Measurements from ENCODE around the gene MERTK. TPM values are rescaled to one million over a fixed set of nuclear protein-coding genes. Genes with fewer than 3 reads are reported as not detected.
A peak's percentile ranks its signal among the peaks of the same experiment; 100 is the strongest.

Gene MERTK
- total and polyA plus RNA-seq, 9 donors = 3.2 to 6.3 (median 4.6) TPM

DNA sequence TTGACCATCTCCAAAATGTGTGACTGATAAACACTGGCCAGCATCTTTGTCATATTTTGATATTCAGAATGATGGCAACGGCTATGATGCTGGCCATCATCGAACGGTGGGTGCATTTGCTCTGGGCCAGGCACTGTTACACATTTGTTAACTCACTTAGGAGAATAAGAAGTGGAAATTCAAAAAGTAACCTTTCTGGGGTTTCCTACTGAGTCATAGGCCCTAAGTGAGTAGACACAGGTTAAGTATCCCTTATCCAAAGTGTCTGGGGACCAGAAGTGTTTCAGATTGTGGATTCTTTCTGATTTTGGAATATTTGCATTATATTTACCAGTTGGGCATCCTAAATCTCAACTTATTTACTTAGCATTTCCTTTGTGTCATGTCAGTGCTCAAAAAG, 92.0 kb downstream of the MERTK start:
- H3K4me3 ChIP-seq (ENCODE audit: low read length) = no peak overlapping the region
- no peaks in the 10 kb centered on the region for H3K4me1 ChIP-seq (ENCODE audit: control insufficient read depth, insufficient read depth, low read length)
- no peak overlapping the region for H3K27ac ChIP-seq (ENCODE audit: low read length)
- H3K9me3 ChIP-seq (replicated peaks; ENCODE audit: control insufficient read depth, low read depth, low read length) = no peaks in the 10 kb centered on the region
- 94% methylated on average over 2 of the region's 3 CpGs for WGBS (ENCODE audit: insufficient coverage)
- no peak for DNase-seq
- H3K27me3 ChIP-seq (ENCODE audit: control insufficient read depth, insufficient read depth, low read length) = no peaks in the 10 kb centered on the region
- no peaks in the 10 kb centered on the region for H3K36me3 ChIP-seq (ENCODE audit: control insufficient read depth, insufficient read depth, low read length)

DNA sequence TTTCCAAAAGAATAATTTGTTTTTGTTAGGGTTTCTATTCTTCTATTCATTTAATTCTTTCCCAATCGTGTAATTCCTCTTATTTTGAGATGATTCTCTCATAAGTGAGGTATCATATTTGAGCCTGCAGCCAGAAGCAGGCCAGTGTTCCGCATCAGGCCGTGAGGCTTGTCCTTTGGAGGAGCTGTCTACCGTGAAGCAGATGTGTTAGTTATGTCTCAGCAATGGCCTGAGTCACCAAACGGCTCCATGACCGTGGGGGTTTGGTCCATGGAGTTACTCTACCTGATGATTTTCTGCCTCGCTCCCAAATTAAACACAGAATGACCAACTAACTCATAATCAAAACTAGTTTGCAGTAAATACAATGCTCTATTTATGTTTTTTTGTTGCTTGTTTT, 92.4 kb downstream of the MERTK start:
- Histone ChIP-seq H3K4me1 (ENCODE audit: control insufficient read depth, insufficient read depth, low read length) (no peaks in the 10 kb centered on the region), H3K9me3 (replicated peaks; ENCODE audit: control insufficient read depth, low read depth, low read length) (no peaks in the 10 kb centered on the region), H3K4me3 (ENCODE audit: low read length) (no peak overlapping the region), H3K27me3 (ENCODE audit: control insufficient read depth, insufficient read depth, low read length) (no peaks in the 10 kb centered on the region), H3K27ac (ENCODE audit: low read length) (no peak overlapping the region), H3K36me3 (ENCODE audit: control insufficient read depth, insufficient read depth, low read length) (no peaks in the 10 kb centered on the region)
- WGBS (ENCODE audit: insufficient coverage) = 40% methylated on average over 1 of the region's 7 CpGs
- no peak for DNase-seq

DNA sequence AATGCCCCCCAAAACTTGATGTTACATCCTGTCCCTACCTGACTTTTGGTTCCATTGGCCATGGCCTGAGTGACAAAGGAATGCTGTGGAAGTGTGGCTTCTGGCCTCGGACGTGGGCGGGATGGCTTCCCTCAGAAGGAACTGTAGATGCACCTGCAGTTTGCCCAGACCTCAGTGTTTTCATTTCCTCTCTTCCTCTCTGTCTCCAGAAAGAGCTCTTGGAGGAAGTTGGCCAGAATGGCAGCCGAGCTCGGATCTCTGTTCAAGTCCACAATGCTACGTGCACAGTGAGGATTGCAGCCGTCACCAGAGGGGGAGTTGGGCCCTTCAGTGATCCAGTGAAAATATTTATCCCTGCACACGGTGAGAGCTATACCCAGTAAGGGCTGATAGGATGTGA, 95.6 kb downstream of the MERTK start:
- no peaks in the 10 kb centered on the region for H3K4me1 ChIP-seq (ENCODE audit: control insufficient read depth, insufficient read depth, low read length)
- H3K9me3 ChIP-seq (replicated peaks; ENCODE audit: control insufficient read depth, low read depth, low read length) = no peaks in the 10 kb centered on the region
- 79% methylated on average over 5 of the region's 8 CpGs for WGBS (ENCODE audit: insufficient coverage)
- DNase-seq = peak; percentile 34
- peaks cover 4% of the 10 kb centered on the region for H3K36me3 ChIP-seq (ENCODE audit: control insufficient read depth, insufficient read depth, low read length)
- no peak overlapping the region for H3K4me3 ChIP-seq (ENCODE audit: low read length)
- H3K27me3 ChIP-seq (ENCODE audit: control insufficient read depth, insufficient read depth, low read length) = no peaks in the 10 kb centered on the region
- no peak overlapping the region for H3K27ac ChIP-seq (ENCODE audit: low read length)

DNA sequence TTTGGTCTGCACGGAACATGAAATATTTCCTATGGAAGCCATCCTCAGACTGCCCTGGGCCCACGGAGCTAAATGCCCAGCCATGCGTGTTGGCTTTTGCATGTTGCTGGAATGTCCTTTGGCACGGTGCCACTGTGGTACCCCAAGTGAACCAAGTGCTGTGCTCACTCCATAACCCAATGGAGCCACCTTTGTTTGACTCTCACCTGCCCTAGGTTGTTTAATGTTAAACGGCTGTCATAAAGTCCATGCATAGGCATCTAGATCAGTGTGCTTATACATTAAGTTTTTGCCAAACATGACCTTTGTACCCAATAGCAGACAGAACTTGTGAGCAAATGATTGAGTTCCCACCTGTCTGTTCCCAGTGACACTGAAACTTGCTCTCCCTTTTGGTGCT, 96.7 kb downstream of the MERTK start:
- Histone ChIP-seq H3K27ac (ENCODE audit: low read length) (no peak overlapping the region), H3K4me1 (ENCODE audit: control insufficient read depth, insufficient read depth, low read length) (no peaks in the 10 kb centered on the region), H3K27me3 (ENCODE audit: control insufficient read depth, insufficient read depth, low read length) (no peaks in the 10 kb centered on the region), H3K36me3 (ENCODE audit: control insufficient read depth, insufficient read depth, low read length) (peaks cover 4% of the 10 kb centered on the region), H3K9me3 (replicated peaks; ENCODE audit: control insufficient read depth, low read depth, low read length) (no peaks in the 10 kb centered on the region), H3K4me3 (ENCODE audit: low read length) (no peak overlapping the region)
- WGBS (ENCODE audit: insufficient coverage) = 86% methylated on average over 4 of the region's 5 CpGs
- no peak for DNase-seq

DNA sequence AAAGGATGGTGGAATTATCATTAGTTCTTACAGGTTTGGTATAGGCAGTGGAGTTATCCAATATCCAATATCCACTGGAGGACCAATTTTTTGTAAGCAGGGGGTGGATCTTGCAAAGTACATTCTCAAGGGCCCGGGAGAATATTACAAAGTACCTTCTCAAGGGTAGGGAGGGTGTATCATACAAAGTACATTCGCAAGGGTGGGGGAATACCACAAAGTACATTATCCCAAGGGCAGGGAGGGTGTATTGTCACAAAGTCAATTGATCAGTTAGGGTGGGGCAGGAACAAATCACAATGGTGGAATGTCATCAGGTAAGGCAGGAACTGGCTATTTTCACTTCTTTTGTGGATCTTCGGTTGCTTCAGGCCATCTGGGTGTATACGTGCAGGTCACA, 101.4 kb downstream of the MERTK start:
- no peaks in the 10 kb centered on the region for H3K27me3 ChIP-seq (ENCODE audit: control insufficient read depth, insufficient read depth, low read length)
- H3K4me3 ChIP-seq (ENCODE audit: low read length) = no peak overlapping the region
- no CpG with 5 or more reads among the region's 4 CpGs for WGBS (ENCODE audit: insufficient coverage)
- H3K27ac ChIP-seq (ENCODE audit: low read length) = no peak overlapping the region
- H3K36me3 ChIP-seq (ENCODE audit: control insufficient read depth, insufficient read depth, low read length) = peaks cover 4% of the 10 kb centered on the region
- H3K9me3 ChIP-seq (replicated peaks; ENCODE audit: control insufficient read depth, low read depth, low read length) = no peaks in the 10 kb centered on the region
- H3K4me1 ChIP-seq (ENCODE audit: control insufficient read depth, insufficient read depth, low read length) = peaks cover 4% of the 10 kb centered on the region
- no peak for DNase-seq

DNA sequence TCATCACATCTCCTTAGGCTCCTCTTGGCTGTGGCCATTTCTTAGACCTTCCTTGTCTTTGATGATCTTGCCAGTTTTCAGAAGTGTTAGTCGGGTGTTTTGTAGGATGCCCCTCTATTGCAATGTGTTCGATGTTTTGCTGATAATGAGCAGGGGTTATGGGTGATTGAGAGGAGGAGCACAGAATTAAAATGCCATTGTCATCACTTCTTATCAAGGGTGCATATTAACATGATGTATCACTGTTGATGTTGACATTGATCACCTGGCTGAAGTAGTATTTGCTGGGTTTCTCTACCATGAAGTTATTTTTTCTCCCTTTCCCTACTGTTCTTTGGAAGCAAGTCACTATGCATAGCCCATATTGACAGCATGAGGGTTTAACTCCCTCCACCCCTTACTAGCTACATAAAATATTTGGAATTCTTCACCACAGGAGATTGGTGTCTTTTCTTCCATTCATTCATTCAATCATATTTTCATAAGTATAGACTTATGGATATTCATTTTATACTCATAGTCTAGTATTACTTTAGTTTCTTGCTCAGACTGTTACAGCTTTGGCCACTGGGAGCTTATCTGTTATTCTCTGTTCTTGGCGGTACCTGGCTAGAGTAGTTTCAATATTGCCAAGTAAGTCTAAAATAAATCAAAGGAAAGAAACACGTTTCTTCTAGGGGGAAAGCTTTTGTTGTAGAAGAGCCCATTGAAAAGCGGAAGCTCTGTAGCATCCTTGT, 102.2 kb downstream of the MERTK start:
- Histone ChIP-seq H3K4me1 (ENCODE audit: control insufficient read depth, insufficient read depth, low read length) (peaks cover 4% of the 10 kb centered on the region), H3K9me3 (replicated peaks; ENCODE audit: control insufficient read depth, low read depth, low read length) (no peaks in the 10 kb centered on the region), H3K27ac (ENCODE audit: low read length) (no peak overlapping the region), H3K36me3 (ENCODE audit: control insufficient read depth, insufficient read depth, low read length) (peaks cover 4% of the 10 kb centered on the region), H3K4me3 (ENCODE audit: low read length) (no peak overlapping the region), H3K27me3 (ENCODE audit: control insufficient read depth, insufficient read depth, low read length) (no peaks in the 10 kb centered on the region)
- 100% methylated on average over 1 of the region's 5 CpGs for WGBS (ENCODE audit: insufficient coverage)
- DNase-seq = no peak

DNA sequence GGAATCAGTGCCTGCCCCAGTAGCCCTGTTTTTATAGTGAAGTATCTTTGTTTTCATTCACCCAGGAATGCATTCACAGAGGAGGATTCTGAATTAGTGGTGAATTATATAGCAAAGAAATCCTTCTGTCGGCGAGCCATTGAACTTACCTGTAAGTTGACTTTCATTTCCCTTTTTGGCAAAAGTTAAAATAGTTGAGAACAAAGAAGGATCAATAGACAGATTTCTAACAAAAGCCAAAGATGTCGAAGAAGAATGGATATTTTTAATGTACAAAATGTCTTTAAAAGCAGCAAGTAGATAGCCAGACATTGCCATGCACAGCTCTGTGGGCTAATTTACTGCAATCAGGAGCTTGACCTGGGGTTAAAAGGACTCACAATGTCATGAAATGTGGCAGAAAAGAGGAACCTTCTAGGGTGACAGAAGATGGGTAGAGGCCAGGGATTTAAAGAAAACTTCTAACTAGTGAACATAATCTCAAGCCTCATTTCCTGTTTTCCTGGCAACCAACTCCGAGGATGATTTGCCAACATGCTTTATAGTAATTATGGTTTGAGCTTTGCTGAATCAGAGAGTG, 102.8 kb downstream of the MERTK start:
- no peak overlapping the region for H3K4me3 ChIP-seq (ENCODE audit: low read length)
- peak overlapping the region; percentile 20 for H3K27ac ChIP-seq (ENCODE audit: low read length)
- peak; percentile 67 for DNase-seq
- peaks cover 4% of the 10 kb centered on the region for H3K4me1 ChIP-seq (ENCODE audit: control insufficient read depth, insufficient read depth, low read length)
- WGBS (ENCODE audit: insufficient coverage) = 20% methylated on average over 2 of the region's 4 CpGs
- H3K27me3 ChIP-seq (ENCODE audit: control insufficient read depth, insufficient read depth, low read length) = no peaks in the 10 kb centered on the region
- no peaks in the 10 kb centered on the region for H3K9me3 ChIP-seq (replicated peaks; ENCODE audit: control insufficient read depth, low read depth, low read length)
- H3K36me3 ChIP-seq (ENCODE audit: control insufficient read depth, insufficient read depth, low read length) = peaks cover 4% of the 10 kb centered on the region

DNA sequence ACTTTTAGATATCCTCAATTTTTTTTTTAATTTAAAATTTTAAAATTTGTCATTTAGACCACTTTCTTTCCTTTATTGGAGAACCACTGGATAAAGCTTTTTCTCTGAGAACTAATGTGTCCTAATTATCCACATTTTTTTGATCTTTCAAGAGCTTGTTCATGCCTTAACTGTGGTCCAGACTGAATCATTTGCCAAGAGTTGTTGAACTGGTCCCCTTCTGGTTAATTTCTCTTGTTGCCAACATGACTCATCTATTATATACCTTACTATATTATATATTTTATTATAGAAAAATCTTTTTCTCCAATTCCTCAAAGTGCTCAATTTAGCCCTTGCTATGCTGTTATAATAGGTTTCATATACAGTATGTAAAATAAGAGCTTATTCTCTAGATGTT, 103.5 kb downstream of the MERTK start:
- no peaks in the 10 kb centered on the region for H3K9me3 ChIP-seq (replicated peaks; ENCODE audit: control insufficient read depth, low read depth, low read length)
- no peak for DNase-seq
- no peak overlapping the region for H3K27ac ChIP-seq (ENCODE audit: low read length)
- H3K4me1 ChIP-seq (ENCODE audit: control insufficient read depth, insufficient read depth, low read length) = peaks cover 4% of the 10 kb centered on the region
- H3K36me3 ChIP-seq (ENCODE audit: control insufficient read depth, insufficient read depth, low read length) = peaks cover 4% of the 10 kb centered on the region
- H3K4me3 ChIP-seq (ENCODE audit: low read length) = no peak overlapping the region
- H3K27me3 ChIP-seq (ENCODE audit: control insufficient read depth, insufficient read depth, low read length) = no peaks in the 10 kb centered on the region

DNA sequence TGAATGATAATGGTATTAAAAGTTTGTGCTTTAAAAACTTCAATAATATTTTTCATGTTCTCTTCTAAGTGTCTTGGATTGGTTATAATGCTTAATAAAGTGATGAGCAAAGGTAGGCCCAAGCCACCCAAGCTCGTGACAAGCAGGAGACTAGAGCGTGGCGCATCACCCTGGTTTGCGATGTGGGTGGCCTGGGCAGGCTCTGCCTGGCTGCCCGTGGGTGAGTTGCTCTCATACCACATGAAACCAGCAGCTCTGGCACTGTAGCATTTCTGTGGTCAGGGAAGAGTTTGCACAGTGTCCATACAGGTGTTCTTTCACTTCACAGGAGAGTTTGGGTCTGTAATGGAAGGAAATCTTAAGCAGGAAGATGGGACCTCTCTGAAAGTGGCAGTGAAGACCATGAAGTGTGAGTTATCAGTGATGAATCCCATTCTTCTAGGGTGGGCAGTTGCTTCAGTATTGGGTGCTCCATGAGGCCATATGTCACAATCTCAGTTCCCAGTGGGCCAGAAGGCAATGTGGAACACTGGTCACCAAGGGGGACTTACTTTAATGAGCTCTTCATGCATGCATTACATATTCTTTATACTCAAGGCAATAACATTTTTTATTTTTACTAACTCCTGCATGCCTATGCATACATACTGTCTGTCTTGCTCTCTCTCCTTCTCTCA, 105.3 kb downstream of the MERTK start:
- WGBS (ENCODE audit: insufficient coverage) = 91% methylated on average over 5 of the region's 5 CpGs
- Histone ChIP-seq H3K27ac (ENCODE audit: low read length) (no peak overlapping the region), H3K4me1 (ENCODE audit: control insufficient read depth, insufficient read depth, low read length) (peaks cover 4% of the 10 kb centered on the region), H3K36me3 (ENCODE audit: control insufficient read depth, insufficient read depth, low read length) (no peaks in the 10 kb centered on the region), H3K9me3 (replicated peaks; ENCODE audit: control insufficient read depth, low read depth, low read length) (no peaks in the 10 kb centered on the region), H3K4me3 (ENCODE audit: low read length) (no peak overlapping the region), H3K27me3 (ENCODE audit: control insufficient read depth, insufficient read depth, low read length) (no peaks in the 10 kb centered on the region)
- no peak for DNase-seq

DNA sequence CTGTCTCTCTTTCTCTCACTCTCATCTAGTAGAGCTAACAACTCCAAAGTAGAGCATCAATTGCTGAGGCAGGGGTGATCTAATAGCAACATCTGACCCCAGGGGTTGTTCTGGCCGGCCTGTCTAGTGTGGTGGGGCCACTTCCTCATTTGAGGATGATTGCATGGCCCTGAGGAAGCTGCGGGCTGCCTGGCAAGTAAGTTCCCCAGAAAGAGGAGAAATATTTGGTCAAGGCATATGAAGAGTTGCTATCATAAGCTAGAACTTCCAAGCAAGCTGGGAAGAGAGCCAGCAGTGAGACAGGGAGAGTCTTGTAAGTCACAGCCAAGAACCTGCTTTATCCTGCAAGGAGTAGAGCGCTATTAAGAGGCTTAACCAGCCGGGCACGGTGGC, 105.8 kb downstream of the MERTK start:
- 78% methylated on average over 4 of the region's 5 CpGs for WGBS (ENCODE audit: insufficient coverage)
- Histone ChIP-seq H3K9me3 (replicated peaks; ENCODE audit: control insufficient read depth, low read depth, low read length) (no peaks in the 10 kb centered on the region), H3K27me3 (ENCODE audit: control insufficient read depth, insufficient read depth, low read length) (no peaks in the 10 kb centered on the region), H3K4me3 (ENCODE audit: low read length) (no peak overlapping the region), H3K4me1 (ENCODE audit: control insufficient read depth, insufficient read depth, low read length) (peaks cover 4% of the 10 kb centered on the region), H3K27ac (ENCODE audit: low read length) (no peak overlapping the region), H3K36me3 (ENCODE audit: control insufficient read depth, insufficient read depth, low read length) (no peaks in the 10 kb centered on the region)
- peak; percentile 82 for DNase-seq
